NT2/D1 (cell line): ENCODE measurements around the gene ABHD4.

Experiments used
- SUZ12 ChIP-seq: IDR thresholded peaks from 2 replicates; pipeline ENCODE4 v1.6.1; 2011; ENCODE audit not compliant: insufficient read length, insufficient read depth; ENCODE audit errors: extremely low read depth
- ZNF274 ChIP-seq: IDR thresholded peaks from 2 replicates; pipeline ENCODE4 v1.6.1; 2011; ENCODE audit warnings: mild to moderate bottlenecking, low read depth, low read length

DNA sequence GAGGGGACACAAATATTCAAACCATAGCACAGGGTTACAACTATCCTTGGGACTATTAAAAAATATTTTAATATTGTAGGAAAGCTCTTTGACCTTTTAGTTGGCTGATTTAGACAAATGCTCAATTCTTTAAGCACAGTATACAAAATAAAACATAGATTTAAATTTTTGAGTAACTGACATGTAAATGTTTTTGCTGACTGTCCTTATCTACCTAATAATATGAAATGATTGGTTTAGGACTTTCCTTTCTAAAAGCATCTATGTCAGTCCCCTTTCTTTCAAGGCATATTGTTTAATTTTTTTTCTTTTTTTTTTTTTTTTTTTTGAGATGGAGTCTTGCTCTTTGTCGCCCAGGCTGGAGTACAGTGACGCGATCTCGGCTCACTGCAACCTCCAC, 62.6 kb downstream of the ABHD4 start:
- no peak for TF ChIP-seq SUZ12
- no peak for TF ChIP-seq ZNF274
